ENCODE measurements around the gene SLC17A1.

DNA sequence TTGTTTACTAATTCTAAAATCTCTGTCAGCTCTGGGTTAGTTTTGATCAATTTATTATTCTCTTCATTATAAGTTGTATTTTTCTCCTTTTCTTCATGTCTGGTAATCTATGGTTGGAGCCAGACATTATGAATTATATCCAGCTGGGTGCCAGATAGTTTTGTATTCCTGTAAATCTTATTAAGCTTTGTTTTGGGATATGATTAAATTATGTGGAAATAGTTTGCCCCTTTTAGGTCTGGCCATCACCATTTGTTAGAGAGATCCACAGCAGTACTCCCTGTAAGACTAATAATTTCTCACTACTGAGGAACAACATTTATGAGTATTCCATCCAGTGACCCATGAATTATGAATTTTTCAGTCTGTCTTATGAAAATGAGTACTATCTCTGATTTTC lies 20.9 kb upstream of the SLC17A1 start:
- TF ChIP-seq POLR2A (IDR thresholded peaks at IDR 0.05) (no peak), POLR2AphosphoS5 (IDR thresholded peaks at IDR 0.05) (no peak)
- TF ChIP-seq, protein P1, sequence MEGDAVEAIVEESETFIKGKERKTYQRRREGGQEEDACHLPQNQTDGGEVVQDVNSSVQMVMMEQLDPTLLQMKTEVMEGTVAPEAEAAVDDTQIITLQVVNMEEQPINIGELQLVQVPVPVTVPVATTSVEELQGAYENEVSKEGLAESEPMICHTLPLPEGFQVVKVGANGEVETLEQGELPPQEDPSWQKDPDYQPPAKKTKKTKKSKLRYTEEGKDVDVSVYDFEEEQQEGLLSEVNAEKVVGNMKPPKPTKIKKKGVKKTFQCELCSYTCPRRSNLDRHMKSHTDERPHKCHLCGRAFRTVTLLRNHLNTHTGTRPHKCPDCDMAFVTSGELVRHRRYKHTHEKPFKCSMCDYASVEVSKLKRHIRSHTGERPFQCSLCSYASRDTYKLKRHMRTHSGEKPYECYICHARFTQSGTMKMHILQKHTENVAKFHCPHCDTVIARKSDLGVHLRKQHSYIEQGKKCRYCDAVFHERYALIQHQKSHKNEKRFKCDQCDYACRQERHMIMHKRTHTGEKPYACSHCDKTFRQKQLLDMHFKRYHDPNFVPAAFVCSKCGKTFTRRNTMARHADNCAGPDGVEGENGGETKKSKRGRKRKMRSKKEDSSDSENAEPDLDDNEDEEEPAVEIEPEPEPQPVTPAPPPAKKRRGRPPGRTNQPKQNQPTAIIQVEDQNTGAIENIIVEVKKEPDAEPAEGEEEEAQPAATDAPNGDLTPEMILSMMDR (IDR thresholded peaks at IDR 0.05), result no peak
